GM12891 (cell line): ENCODE measurements around the gene BTG1.

Experiments
- PAX5 ChIP-seq: IDR thresholded peaks from 2 replicates; pipeline ENCODE4 v1.6.1; 2011; ENCODE audit warnings: low read length, moderate library complexity, mild to moderate bottlenecking; ENCODE audit not compliant: insufficient read depth, severe bottlenecking
- POLR2A ChIP-seq: IDR thresholded peaks from 2 replicates; pipeline ENCODE4 v1.6.1; 2011; ENCODE audit warnings: low read depth, low read length, control low read depth
- POLR2AphosphoS5 ChIP-seq: IDR thresholded peaks from 2 replicates; pipeline ENCODE4 v1.6.1; 2011; ENCODE audit warnings: low read depth, low read length, control low read depth
- SPI1 ChIP-seq: IDR thresholded peaks from 2 replicates; pipeline ENCODE4 v1.6.1; 2011; ENCODE audit warnings: low read depth, low read length, control low read depth
- TAF1 ChIP-seq: IDR thresholded peaks from 2 replicates; pipeline ENCODE4 v1.6.1; 2011; ENCODE audit warnings: low read depth, low read length, control low read depth

DNA sequence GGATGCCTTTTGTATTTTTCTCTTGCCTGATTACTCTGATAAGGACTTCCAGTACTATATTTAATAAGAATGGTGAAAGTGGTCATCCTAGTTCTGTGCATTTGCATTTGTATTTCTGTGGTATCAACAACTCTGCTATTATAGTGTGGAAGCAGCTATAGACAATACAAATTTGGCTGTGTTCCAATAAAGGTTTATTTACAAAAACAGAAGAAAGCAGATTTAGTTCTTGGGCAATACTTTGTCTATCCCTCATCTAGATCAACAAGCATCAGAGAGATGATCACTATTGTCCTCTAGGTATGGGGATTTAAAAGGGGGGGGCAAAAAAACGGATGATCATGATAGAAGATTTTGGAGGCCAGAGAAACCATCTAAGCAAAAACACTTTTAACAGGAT lies 19.1 kb upstream of the BTG1 start:
- TF ChIP-seq POLR2A (no peak), POLR2AphosphoS5 (no peak), TAF1 (no peak), SPI1 (no peak), PAX5 (no peak)
